ENCODE results near the gene APOA1. TPM values are rescaled to one million over a fixed set of nuclear protein-coding genes. Genes with fewer than 3 reads are reported as not detected.

The APOA1 gene
- total RNA-seq, 2 experiments from 2014 or later = 0.23 to 0.25 TPM

DNA sequence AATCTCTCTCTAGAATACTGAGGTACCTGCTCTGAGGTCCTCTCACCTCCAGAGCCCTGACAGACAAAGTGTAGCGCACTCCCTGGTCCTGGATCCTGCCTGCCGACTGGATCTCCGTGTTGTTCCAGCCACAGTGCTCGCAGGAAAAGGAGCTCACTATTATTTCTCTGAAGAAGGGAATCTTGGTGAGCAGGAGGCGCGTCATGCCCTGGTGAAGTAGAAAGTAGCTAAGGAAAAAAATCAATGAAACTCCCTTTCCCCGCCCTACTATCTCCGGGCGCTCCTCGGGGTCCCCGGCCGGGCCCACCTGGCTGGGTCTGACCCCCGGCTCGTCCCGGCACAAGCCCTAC, 50.0 kb downstream of the APOA1 start:
- Mint-ChIP-seq H3K9me3 (no peaks in the 10 kb centered on the region), H3K4me1 (peaks cover 48% of the 10 kb centered on the region), H3K27ac (peak overlapping the region; percentile 83), H3K4me3 (peak overlapping the region; percentile 87), H3K27me3 (no peaks in the 10 kb centered on the region), H3K36me3 (ENCODE audit: low read depth) (peaks cover 43% of the 10 kb centered on the region)
- ChIA-PET POLR2A (interaction anchor here (0.6 to 0.7 kb wide), 2 partner anchors 65 to 312 kb away, joined by 4 to 5 read pairs; no protein-coding TSS in a partner anchor), CTCF (interaction anchor here (0.6 to 2.8 kb wide), 7 partner anchors 11 to 315 kb away, joined by 3 to 15 read pairs (median 3); partner anchors contain the start of gene BUD13)
- no peak for DNase-seq

- no peaks in the 10 kb centered on the region for H3K27me3 Mint-ChIP-seq
- no peak for DNase-seq
- peaks cover 47% of the 10 kb centered on the region for H3K36me3 Mint-ChIP-seq (ENCODE audit: low read depth)
- peak overlapping the region; percentile 83 for H3K27ac Mint-ChIP-seq
- H3K9me3 Mint-ChIP-seq = no peaks in the 10 kb centered on the region
- CTCF ChIA-PET = interaction anchor here (1.1 to 2.8 kb wide), 5 partner anchors 10 to 315 kb away, joined by 3 to 15 read pairs (median 5); partner anchors contain the start of gene BUD13
- H3K4me1 Mint-ChIP-seq = peaks cover 51% of the 10 kb centered on the region
- peak overlapping the region; percentile 87 for H3K4me3 Mint-ChIP-seq
- POLR2A ChIA-PET = interaction anchor here (0.7 kb wide), 1 partner anchor 65 kb away, joined by 4 read pairs; no protein-coding TSS in a partner anchor
Observed at GRCh38 chr11:116786966-116787365, 50.5 kb downstream of the APOA1 start.

DNA sequence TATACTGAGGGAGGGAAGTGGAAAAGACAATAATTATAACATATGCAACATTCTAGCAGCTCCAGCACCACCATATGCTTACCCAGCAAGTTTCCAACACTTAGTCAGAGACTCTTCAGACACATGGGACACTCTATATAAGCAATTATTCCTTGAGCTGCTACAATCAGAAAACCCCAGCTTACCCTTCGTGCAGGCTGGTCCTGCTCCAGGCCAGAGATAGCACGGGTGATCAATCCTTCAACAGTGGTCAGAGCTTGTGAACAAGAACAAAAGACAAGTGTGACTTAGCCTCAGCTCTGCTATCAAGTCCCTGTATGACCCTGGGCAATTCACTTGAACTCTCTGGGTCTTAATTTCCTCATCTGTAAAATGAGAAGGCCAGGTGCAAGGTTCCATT, 51.1 kb downstream of the APOA1 start:
- peaks cover 53% of the 10 kb centered on the region for H3K36me3 Mint-ChIP-seq (ENCODE audit: low read depth)
- H3K27me3 Mint-ChIP-seq = no peaks in the 10 kb centered on the region
- POLR2A ChIA-PET = no interaction called here
- H3K9me3 Mint-ChIP-seq = no peaks in the 10 kb centered on the region
- peak overlapping the region; percentile 83 for H3K27ac Mint-ChIP-seq
- CTCF ChIA-PET = interaction anchor here (1.6 to 2.8 kb wide), 3 partner anchors 9 to 19 kb away, joined by 3 to 15 read pairs (median 8); partner anchors contain the start of gene BUD13
- DNase-seq = no peak
- H3K4me3 Mint-ChIP-seq = peak overlapping the region; percentile 87
- H3K4me1 Mint-ChIP-seq = peaks cover 53% of the 10 kb centered on the region

Other genes with a start within 250 kb of the APOA1 start
- gene BUD13, start 64.6 kb downstream of the APOA1 start, total RNA-seq = 10 to 100 TPM; 37.5 to 39.9 TPM
- 10 to 100 TPM; 55.9 to 58.3 TPM for gene ZPR1, start 49.6 kb downstream of the APOA1 start, total RNA-seq
- gene APOA5, start 45.7 kb downstream of the APOA1 start, total RNA-seq = not detected
- gene APOA4, start 14.3 kb downstream of the APOA1 start, total RNA-seq = not detected
- gene APOC3, start 7.7 kb downstream of the APOA1 start, total RNA-seq = not detected